Renal cortex interstitium (tissue), 11 donors: ENCODE data around the gene RCAN2. TPM values are rescaled to one million over a fixed set of nuclear protein-coding genes. Genes with fewer than 3 reads are reported as not detected.

Experiments
- DNase-seq, 11 donors: peaks; one replicate each; pipeline ENCODE4 v3.0.0-alpha.2; 2013; ENCODE audit warnings: low read depth in 9 of 11, low spot score in 4 of 11; ENCODE audit errors: extremely low read depth in 1 of 11
- polyA plus RNA-seq, 3 donors: library from polyadenylated mRNA; unstranded; fragments of 120-200 nt; gene quantifications; one replicate each; pipeline ENCODE4 v1.2.1, GENCODE V29; 2013; ENCODE audit not compliant: insufficient read length in 3 of 3

The RCAN2 gene
- polyA plus RNA-seq, 3 donors, result 19.9 to 22.6 (median 22.4) TPM

- no peak for DNase-seq
These were observed 11.4 kb upstream of the RCAN2 start for GRCh38 chr6:46502486-46503119.

- no peak for DNase-seq
These were observed 10.2 kb upstream of the RCAN2 start for GRCh38 chr6:46501136-46502089.

GRCh38 chr6:46500382-46500781 lies 9.1 kb upstream of the RCAN2 start:
- no peak for DNase-seq

- peak in 8 of 11 donors; percentile 33 to 48 (median 42) for DNase-seq
These were observed 639 bp upstream of the RCAN2 start for GRCh38 chr6:46491628-46492547.

GRCh38 chr6:46490425-46491200 lies 636 bp downstream of the RCAN2 start:
- DNase-seq, result peak in 7 of 11 donors; percentile 26 to 53 (median 36)

GRCh38 chr6:46486181-46486580 lies 5.1 kb downstream of the RCAN2 start:
- no peak for DNase-seq

GRCh38 chr6:46484081-46484820 lies 7.0 kb downstream of the RCAN2 start:
- no peak for DNase-seq

GRCh38 chr6:46476301-46476700 lies 14.9 kb downstream of the RCAN2 start:
- DNase-seq, result no peak

GRCh38 chr6:46473881-46474280 lies 17.4 kb downstream of the RCAN2 start:
- no peak for DNase-seq

GRCh38 chr6:46472243-46472642 lies 19.0 kb downstream of the RCAN2 start:
- no peak for DNase-seq

GRCh38 chr6:46469021-46469420 lies 22.2 kb downstream of the RCAN2 start:
- DNase-seq, result no peak

- DNase-seq, result peak in 1 of 11 donors; percentile 8
These were observed 22.7 kb downstream of the RCAN2 start for GRCh38 chr6:46468403-46469010.

GRCh38 chr6:46466570-46466969 lies 24.7 kb downstream of the RCAN2 start:
- no peak for DNase-seq

- DNase-seq, result no peak
These were observed 25.7 kb downstream of the RCAN2 start for GRCh38 chr6:46465294-46466165.

- no peak for DNase-seq
These were observed 35.0 kb downstream of the RCAN2 start for GRCh38 chr6:46456297-46456696.

GRCh38 chr6:46454691-46455090 lies 36.6 kb downstream of the RCAN2 start:
- no peak for DNase-seq
